IgD-negative memory B cell (primary cell): Measurements from ENCODE around the gene RPA3. TPM values are rescaled to one million over a fixed set of nuclear protein-coding genes. Genes with fewer than 3 reads are reported as not detected.

ENCODE experiments used
- H3K27ac Mint-ChIP-seq, 3 donors: one replicate each; pipeline ENCODE4 v1.8.0; 2020 to 2022; ENCODE audit warnings: mild to moderate bottlenecking in 3 of 3, mixed read lengths in 3 of 3, moderate library complexity in 1 of 3
- H3K27me3 Mint-ChIP-seq: one replicate; pipeline ENCODE4 v1.8.0; 2021; ENCODE audit warnings: mixed read lengths
- H3K36me3 Mint-ChIP-seq: one replicate; pipeline ENCODE4 v1.8.0; 2020; ENCODE audit warnings: mild to moderate bottlenecking, mixed read lengths
- H3K4me1 Mint-ChIP-seq, 3 donors: one replicate each; pipeline ENCODE4 v1.8.0; 2020 to 2022; ENCODE audit warnings: mixed read lengths in 3 of 3, mild to moderate bottlenecking in 1 of 3
- H3K4me3 Mint-ChIP-seq, 4 donors: one replicate each; pipeline ENCODE4 v1.8.0; 2020 to 2022; ENCODE audit warnings: mild to moderate bottlenecking in 4 of 4, mixed read lengths in 4 of 4, moderate library complexity in 3 of 4
- H3K9me3 Mint-ChIP-seq, 3 donors: one replicate each; pipeline ENCODE4 v1.8.0; 2020 to 2021; ENCODE audit warnings: mixed read lengths in 3 of 3, mild to moderate bottlenecking in 1 of 3
- polyA plus RNA-seq: library from polyadenylated mRNA; unstranded; fragments of 300-500 nt; fragmentation: Illumina TruSeq; gene quantifications from one replicate; pipeline ENCODE4 v1.2.3, GENCODE V29; 2021

The RPA3 gene
- polyA plus RNA-seq, 1 donor from 2014 or later: 99.9 TPM

GRCh38 chr7:7596176-7596575, 122.2 kb downstream of the RPA3 start:
- H3K9me3 Mint-ChIP-seq: no peaks in the 10 kb centered on the region
- no peak overlapping the region for H3K27ac Mint-ChIP-seq
- no peak overlapping the region for H3K4me3 Mint-ChIP-seq
- no peaks in the 10 kb centered on the region for H3K27me3 Mint-ChIP-seq
- H3K36me3 Mint-ChIP-seq: peaks cover 5% of the 10 kb centered on the region
- H3K4me1 Mint-ChIP-seq: peaks cover 0 to 2% (median 0%) of the 10 kb centered on the region in 3 donors

GRCh38 chr7:7595451-7595850, 123.0 kb downstream of the RPA3 start:
- Mint-ChIP-seq H3K27me3 (no peaks in the 10 kb centered on the region), H3K4me1 (peaks cover 0 to 2% (median 0%) of the 10 kb centered on the region in 3 donors), H3K27ac (no peak overlapping the region), H3K9me3 (no peaks in the 10 kb centered on the region), H3K4me3 (no peak overlapping the region), H3K36me3 (peaks cover 5% of the 10 kb centered on the region)

Other genes starting within 250 kb of the RPA3 start
- gene COL28A1, start 182.7 kb downstream of the RPA3 start, polyA plus RNA-seq: not detected
- gene MIOS, start 151.7 kb downstream of the RPA3 start, polyA plus RNA-seq: 38.8 TPM
- gene UMAD1, start 77.9 kb downstream of the RPA3 start, polyA plus RNA-seq: 26.0 TPM